Suprapubic skin (tissue), 4 donors: Measurements from ENCODE around the gene LLCFC1. TPM values are rescaled to one million over a fixed set of nuclear protein-coding genes. Genes with fewer than 3 reads are reported as not detected.

Experiments used
- DNase-seq, 2 donors: peaks; one replicate each; pipeline ENCODE4 v3.0.0-alpha.2; 2019; ENCODE audit warnings: low spot score in 2 of 2
- H3K27ac ChIP-seq: fragments of 200-600 bp; sonication (generic); one replicate; pipeline ENCODE4 v1.5.1; 2019
- H3K27me3 ChIP-seq: fragments of 200-600 bp; sonication (generic); one replicate; pipeline ENCODE4 v1.5.1; 2019
- H3K36me3 ChIP-seq: fragments of 200-600 bp; sonication (generic); one replicate; pipeline ENCODE4 v1.5.1; 2019
- H3K4me1 ChIP-seq: fragments of 200-600 bp; sonication (generic); one replicate; pipeline ENCODE4 v1.5.1; 2019
- H3K4me3 ChIP-seq: fragments of 200-600 bp; sonication (generic); one replicate; pipeline ENCODE4 v1.5.1; 2019; ENCODE audit warnings: mild to moderate bottlenecking
- H3K9me3 ChIP-seq: fragments of 200-600 bp; sonication (generic); one replicate; pipeline ENCODE4 v1.5.1; 2019
- CTCF ChIP-seq, 2 donors: fragments of 200-600 bp in 1 of 2; fragments of 450-650 bp in 1 of 2; sonication (generic) in 1 of 2; IDR thresholded peaks; one replicate each; pipeline ENCODE4 v1.5.1; 2016 to 2019; ENCODE audit warnings: antibody characterized with exemption in 2 of 2, mild to moderate bottlenecking in 1 of 2, moderate library complexity in 1 of 2
- EP300 ChIP-seq: sonication (generic); formaldehyde crosslinking; IDR thresholded peaks from one replicate; pipeline ENCODE4 v1.6.1; 2017; ENCODE audit warnings: antibody characterized with exemption
- POLR2A ChIP-seq, 2 donors: fragments of 450-650 bp; IDR thresholded peaks; one replicate each; pipeline ENCODE4 v1.6.1; 2017; ENCODE audit warnings: antibody characterized with exemption in 2 of 2, mild to moderate bottlenecking in 2 of 2, moderate library complexity in 2 of 2
- POLR2AphosphoS5 ChIP-seq, 3 donors: sonication (generic); formaldehyde crosslinking; IDR thresholded peaks; one replicate each; pipeline ENCODE4 v1.6.1; 2017; ENCODE audit warnings: antibody characterized with exemption in 3 of 3
- WGBS: methylation state at CpG from one replicate; pipeline ENCODE4 v1.1.5; 2018; 5-methylcytosine and 5-hydroxymethylcytosine counted together
- total RNA-seq, 4 donors: library from RNA; depleted of rRNA; stranded (reverse); fragments of >200 nt; gene quantifications; one replicate each; pipeline ENCODE4 v1.1.0, GENCODE V29; 2016

The LLCFC1 gene
- total RNA-seq, 4 donors from 2014 or later: not detected

DNA sequence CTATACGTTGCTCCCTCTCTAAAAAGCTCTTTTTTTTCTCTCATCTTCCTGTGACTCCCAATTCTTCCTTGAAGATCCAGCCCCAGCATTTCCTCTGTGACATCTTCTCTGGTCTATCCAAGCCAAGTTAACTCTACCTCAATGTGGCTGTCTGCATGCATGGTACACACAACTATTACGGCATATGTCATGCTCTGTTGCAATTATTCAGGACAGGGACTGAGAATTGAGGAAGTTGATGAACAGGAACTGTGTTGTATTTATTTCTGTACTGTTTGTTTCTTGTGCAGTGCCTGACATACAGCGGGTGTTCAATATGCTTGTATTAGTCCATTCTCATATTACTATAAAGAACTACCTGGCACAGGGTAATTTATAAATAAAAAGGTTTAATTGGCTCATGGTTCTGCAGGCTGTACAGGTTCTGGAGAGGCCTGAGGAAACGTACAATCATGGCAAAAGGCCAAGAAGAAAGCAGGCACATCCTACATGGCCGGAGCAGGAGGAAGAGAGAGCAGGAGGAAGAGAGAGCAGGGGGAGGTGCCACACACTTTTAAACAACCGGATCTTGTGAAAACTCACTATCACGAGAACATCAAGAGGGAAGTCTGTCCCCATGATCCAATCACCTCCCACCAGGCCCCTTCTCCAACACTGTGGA lies 12.1 kb upstream of the LLCFC1 start:
- Histone ChIP-seq H3K36me3 (no peaks in the 10 kb centered on the region), H3K27ac (no peak overlapping the region), H3K27me3 (no peaks in the 10 kb centered on the region), H3K4me3 (no peak overlapping the region), H3K9me3 (no peaks in the 10 kb centered on the region), H3K4me1 (no peaks in the 10 kb centered on the region)
- TF ChIP-seq POLR2A (IDR thresholded peaks at IDR 0.05) (no peak), EP300 (no peak), POLR2AphosphoS5 (IDR thresholded peaks at IDR 0.05) (no peak), CTCF (IDR thresholded peaks at IDR 0.05) (no peak)
- 56% methylated on average over 7 of the region's 7 CpGs for WGBS
- DNase-seq: peak in 1 of 2 donors; percentile 47

GRCh38 chr7:142927949-142928348 lies 11.3 kb upstream of the LLCFC1 start:
- Histone ChIP-seq H3K27me3 (no peaks in the 10 kb centered on the region), H3K4me1 (no peaks in the 10 kb centered on the region), H3K9me3 (no peaks in the 10 kb centered on the region), H3K4me3 (no peak overlapping the region), H3K27ac (no peak overlapping the region), H3K36me3 (no peaks in the 10 kb centered on the region)
- DNase-seq: peak in 1 of 2 donors; percentile 24
- no peak for TF ChIP-seq EP300
- TF ChIP-seq POLR2A (IDR thresholded peaks at IDR 0.05): no peak
- no peak for TF ChIP-seq CTCF (IDR thresholded peaks at IDR 0.05)
- TF ChIP-seq POLR2AphosphoS5 (IDR thresholded peaks at IDR 0.05): no peak
- WGBS: 75% methylated on average over 8 of the region's 8 CpGs

DNA sequence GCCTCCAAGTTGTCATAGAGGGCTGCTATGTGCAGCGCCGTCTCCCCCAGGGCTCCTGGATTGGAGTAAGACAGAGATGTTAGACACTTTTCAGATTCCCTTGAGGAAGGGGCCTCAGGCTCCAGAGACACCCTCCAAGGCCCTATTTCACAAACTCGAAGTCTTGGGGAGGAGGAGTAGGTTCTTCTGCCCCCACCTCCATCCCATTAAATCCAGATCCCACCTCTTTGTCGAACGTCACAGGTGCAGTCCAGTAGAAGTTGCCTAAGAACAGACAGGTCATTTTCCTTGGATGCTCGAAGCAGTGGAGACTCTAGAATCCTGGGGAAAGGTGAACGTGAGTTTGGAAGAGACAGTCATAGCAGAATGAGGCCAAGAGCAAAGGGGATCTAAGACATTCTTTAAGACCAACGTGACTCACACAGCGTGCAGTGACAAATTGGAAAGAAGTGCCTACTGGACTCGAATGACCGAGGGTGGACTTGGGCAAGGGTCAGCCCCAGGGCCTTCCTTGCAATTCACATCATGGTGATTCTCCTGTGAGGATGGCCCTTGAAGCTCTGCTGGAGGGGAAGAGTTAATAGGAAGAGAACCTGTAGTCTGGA lies 9.1 kb upstream of the LLCFC1 start:
- no peak overlapping the region for H3K4me3 ChIP-seq
- H3K27ac ChIP-seq: no peak overlapping the region
- TF ChIP-seq POLR2A (IDR thresholded peaks at IDR 0.05) (no peak), EP300 (no peak), POLR2AphosphoS5 (IDR thresholded peaks at IDR 0.05) (no peak), CTCF (IDR thresholded peaks at IDR 0.05) (no peak)
- no peaks in the 10 kb centered on the region for H3K4me1 ChIP-seq
- WGBS: 88% methylated on average over 9 of the region's 11 CpGs
- H3K36me3 ChIP-seq: no peaks in the 10 kb centered on the region
- H3K9me3 ChIP-seq: no peaks in the 10 kb centered on the region
- H3K27me3 ChIP-seq: no peaks in the 10 kb centered on the region
- peak in 1 of 2 donors; percentile 45 for DNase-seq

DNA sequence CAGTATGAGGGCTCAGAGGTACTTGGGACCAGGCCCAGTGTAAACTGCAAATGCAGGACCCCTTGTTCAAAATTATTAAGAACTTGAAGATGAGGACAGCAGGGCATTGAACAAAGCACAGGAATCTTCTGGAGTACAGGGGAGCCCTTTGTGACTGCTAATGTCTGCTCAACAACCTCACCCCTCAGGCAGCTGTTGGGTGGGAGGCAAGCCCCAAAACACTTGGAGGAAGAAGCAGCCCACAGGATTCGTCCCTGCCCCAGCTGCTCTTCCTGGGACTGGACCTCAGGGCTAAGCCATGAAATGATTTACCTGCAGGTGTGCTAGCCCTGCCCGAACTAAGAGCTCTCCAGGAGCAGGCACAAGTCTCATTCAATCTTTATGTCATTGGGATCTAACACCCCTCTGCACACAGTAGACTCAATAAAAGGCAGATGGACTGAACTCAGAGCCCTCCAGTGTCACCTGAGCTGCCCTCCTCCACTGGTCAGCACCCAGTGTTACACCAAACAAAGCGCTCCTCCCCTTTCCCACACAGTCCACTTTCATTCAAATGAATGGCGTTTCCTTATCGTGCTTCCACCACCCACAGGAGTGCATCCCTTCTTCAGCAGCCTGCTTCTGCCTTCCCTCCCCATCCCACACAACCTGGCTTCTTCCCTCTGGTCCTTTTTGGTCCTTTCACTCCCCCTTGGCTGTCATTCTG lies 6.7 kb upstream of the LLCFC1 start:
- 68% methylated on average over 5 of the region's 5 CpGs for WGBS
- peak in 1 of 2 donors; percentile 55 for DNase-seq
- no peaks in the 10 kb centered on the region for H3K27me3 ChIP-seq
- TF ChIP-seq CTCF (IDR thresholded peaks at IDR 0.05): no peak
- TF ChIP-seq POLR2AphosphoS5 (IDR thresholded peaks at IDR 0.05): no peak
- TF ChIP-seq EP300: no peak
- no peak for TF ChIP-seq POLR2A (IDR thresholded peaks at IDR 0.05)
- no peaks in the 10 kb centered on the region for H3K9me3 ChIP-seq
- H3K36me3 ChIP-seq: no peaks in the 10 kb centered on the region
- no peaks in the 10 kb centered on the region for H3K4me1 ChIP-seq
- no peak overlapping the region for H3K27ac ChIP-seq
- H3K4me3 ChIP-seq: no peak overlapping the region

- Histone ChIP-seq H3K36me3 (no peaks in the 10 kb centered on the region), H3K4me1 (no peaks in the 10 kb centered on the region), H3K27me3 (no peaks in the 10 kb centered on the region), H3K4me3 (no peak overlapping the region), H3K9me3 (no peaks in the 10 kb centered on the region), H3K27ac (no peak overlapping the region)
- peak in 1 of 2 donors; percentile 74 for DNase-seq
- TF ChIP-seq POLR2A (IDR thresholded peaks at IDR 0.05) (no peak), POLR2AphosphoS5 (IDR thresholded peaks at IDR 0.05) (no peak), EP300 (no peak), CTCF (IDR thresholded peaks at IDR 0.05) (no peak)
- 91% methylated on average over 7 of the region's 7 CpGs for WGBS
Observed at GRCh38 chr7:142933092-142933475, 6.2 kb upstream of the LLCFC1 start.
